ENCODE measurements around the gene ATF6. TPM values are rescaled to one million over a fixed set of nuclear protein-coding genes. Genes with fewer than 3 reads are reported as not detected.

ATF6 gene
- total RNA-seq, 2 experiments from 2014 or later: 16.2 to 17.1 TPM

- ChIA-PET CTCF (no interaction called here), POLR2A (interaction anchor here (0.6 to 0.9 kb wide), 2 partner anchors 22 to 186 kb away, joined by 3 to 5 read pairs; no protein-coding TSS in a partner anchor)
- no peak for ATAC-seq (ENCODE audit: poor library complexity)
- no peak for DNase-seq
- Histone ChIP-seq H3K4me1 (ENCODE audit: insufficient read depth, low read length) (peaks cover 20% of the 10 kb centered on the region), H3K27ac (ENCODE audit: low read depth in 1 of 2, low read length in 2 of 2) (no peak overlapping the region), H3K9me3 (ENCODE audit: control insufficient read depth in 1 of 2, insufficient read depth in 1 of 2, low read length in 2 of 2) (no peaks in the 10 kb centered on the region), H3K4me3 (ENCODE audit: low read length) (no peak overlapping the region), H3K27me3 (ENCODE audit: control insufficient read depth in 1 of 2, insufficient read depth in 2 of 2, low read length in 2 of 2) (no peaks in the 10 kb centered on the region), H3K36me3 (ENCODE audit: insufficient read depth, low read length) (peaks cover 13% of the 10 kb centered on the region)
- intact Hi-C loops (cut with DNase I, micrococcal nuclease): loop anchor here (5.0 to 10.0 kb wide), 3 partner anchors 183 to 523 kb away; partner anchors contain the start of genes APOA2 (in 2 of the 2) and TOMM40L (in 2 of the 2)
- Mint-ChIP-seq H3K27me3 (peaks cover 9% of the 10 kb centered on the region), H3K27ac (no peak overlapping the region), H3K36me3 (ENCODE audit: low read depth) (peaks cover 25% of the 10 kb centered on the region), H3K4me3 (peak overlapping the region; percentile 99), H3K4me1 (ENCODE audit: low read depth) (peaks cover 33% of the 10 kb centered on the region), H3K9me3 (no peaks in the 10 kb centered on the region)
- TF ChIP-seq CTCF (IDR thresholded peaks at IDR 0.05): no peak
These were observed 18.3 kb upstream of the ATF6 start for GRCh38 chr1:161747801-161748200.

- ChIA-PET CTCF (interaction anchor here (0.6 to 1.8 kb wide), 10 partner anchors 8 to 287 kb away, joined by 3 to 8 read pairs (median 4); partner anchors contain the start of gene ATF6), POLR2A (interaction anchor here (0.6 to 2.4 kb wide), 21 partner anchors 8 to 1826 kb away, joined by 3 to 39 read pairs (median 5); partner anchors contain the start of genes ATF6 and IGSF8)
- no peaks in the 10 kb centered on the region for H3K27me3 ChIP-seq (ENCODE audit: control insufficient read depth in 1 of 2, insufficient read depth in 2 of 2, low read length in 2 of 2)
- Mint-ChIP-seq H3K9me3 (no peaks in the 10 kb centered on the region), H3K4me3 (peak within 1 kb of the TSS; percentile 99), H3K27me3 (peaks cover 8% of the 10 kb centered on the region), H3K4me1 (ENCODE audit: low read depth) (peaks cover 43% of the 10 kb centered on the region), H3K27ac (peak within 1 kb of the TSS; percentile 91), H3K36me3 (ENCODE audit: low read depth) (peaks cover 43% of the 10 kb centered on the region)
- peak within 1 kb of the TSS; percentile 70 to 73 for H3K27ac ChIP-seq (ENCODE audit: low read depth in 1 of 2, low read length in 2 of 2)
- peak within 1 kb of the TSS; percentile 95 for H3K4me3 ChIP-seq (ENCODE audit: low read length)
- peak; percentile 75 to 94 (median 82) for DNase-seq
- H3K4me1 ChIP-seq (ENCODE audit: insufficient read depth, low read length): peaks cover 20% of the 10 kb centered on the region
- no peaks in the 10 kb centered on the region for H3K9me3 ChIP-seq (ENCODE audit: control insufficient read depth in 1 of 2, insufficient read depth in 1 of 2, low read length in 2 of 2)
- intact Hi-C loops (cut with DNase I, micrococcal nuclease): loop anchor here (1.0 to 10.0 kb wide), 4 partner anchors 14 to 525 kb away; partner anchors contain the start of genes APOA2 (in 2 of the 2) and TOMM40L (in 2 of the 2)
- TF ChIP-seq CTCF (IDR thresholded peaks at IDR 0.05): no peak
- ATAC-seq (ENCODE audit: poor library complexity): peak; percentile 96
- peaks cover 32% of the 10 kb centered on the region for H3K36me3 ChIP-seq (ENCODE audit: insufficient read depth, low read length)
These were observed 16.4 kb upstream of the ATF6 start, which contains the start of gene DUSP12 for GRCh38 chr1:161749509-161750407. DUSP12 (plus strand) TSS chr1:161749786; CDS start chr1:161749802, 16 bp downstream.

GRCh38 chr1:161763522-161764098 is 2.5 kb upstream of the ATF6 start:
- peaks cover under 1% of the 10 kb centered on the region for H3K36me3 ChIP-seq (ENCODE audit: insufficient read depth, low read length)
- no peak overlapping the region for H3K27ac ChIP-seq (ENCODE audit: low read depth in 1 of 2, low read length in 2 of 2)
- H3K27me3 ChIP-seq (ENCODE audit: control insufficient read depth in 1 of 2, insufficient read depth in 2 of 2, low read length in 2 of 2): no peaks in the 10 kb centered on the region
- DNase-seq (peak in 12 of 14 experiments; percentile 20 to 75 (median 38)), ATAC-seq (ENCODE audit: poor library complexity) (peak; percentile 56)
- Mint-ChIP-seq H3K4me1 (ENCODE audit: low read depth) (peaks cover 40% of the 10 kb centered on the region), H3K27me3 (no peaks in the 10 kb centered on the region), H3K9me3 (no peaks in the 10 kb centered on the region), H3K36me3 (ENCODE audit: low read depth) (peaks cover 26% of the 10 kb centered on the region), H3K27ac (peak overlapping the region; percentile 67), H3K4me3 (peak overlapping the region; percentile 82)
- H3K4me1 ChIP-seq (ENCODE audit: insufficient read depth, low read length): peaks cover 19% of the 10 kb centered on the region
- H3K9me3 ChIP-seq (ENCODE audit: control insufficient read depth in 1 of 2, insufficient read depth in 1 of 2, low read length in 2 of 2): no peaks in the 10 kb centered on the region
- POLR2A ChIA-PET: interaction anchor here (1.7 kb wide), 1 partner anchor 14 kb away, joined by 6 read pairs; the partner anchor contains the start of gene DUSP12
- intact Hi-C loops (cut with DNase I, micrococcal nuclease): loop anchor here (1.0 to 10.0 kb wide), 4 partner anchors 13 to 801 kb away; partner anchors contain the start of gene UAP1 (in 1 of the 2)
- peak; percentile 82 for TF ChIP-seq CTCF (IDR thresholded peaks at IDR 0.05)
- no peak overlapping the region for H3K4me3 ChIP-seq (ENCODE audit: low read length)
- CTCF ChIA-PET: interaction anchor here (1.0 to 1.4 kb wide), 3 partner anchors 14 to 273 kb away, joined by 3 to 6 read pairs (median 4); partner anchors contain the start of gene DUSP12
